ENCODE results near the gene GNAI1. TPM values are rescaled to one million over a fixed set of nuclear protein-coding genes. Genes with fewer than 3 reads are reported as not detected.

The GNAI1 gene
- total RNA-seq, 1 experiment from 2014 or later, result 19.8 TPM

- no peak overlapping the region for H3K4me3 ChIP-seq (ENCODE audit: low read depth, low read length, poor library complexity, severe bottlenecking)
- H3K4me1 ChIP-seq (ENCODE audit: insufficient read depth, low read length, poor library complexity, severe bottlenecking), result no peaks in the 10 kb centered on the region
- ChIA-PET CTCF (no interaction called here), POLR2A (ENCODE audit: low non-redundant PET) (no interaction called here)
- H3K9me3 ChIP-seq (ENCODE audit: low read depth, low read length, poor library complexity, severe bottlenecking), result no peaks in the 10 kb centered on the region
- intact Hi-C loops (cut with micrococcal nuclease; ENCODE audit: unreplicated experiment), result no loop called here
- no peak for TF ChIP-seq CTCF (conservative IDR thresholded peaks at IDR 0.05; ENCODE audit: low read depth, low read length)
- no peak for TF ChIP-seq EZH2 (IDR thresholded peaks at IDR 0.05; ENCODE audit: borderline replicate concordance, low read depth, low read length, poor library complexity, severe bottlenecking)
- no peaks in the 10 kb centered on the region for H3K36me3 ChIP-seq (ENCODE audit: insufficient read depth, low read length, poor library complexity, severe bottlenecking)
- BruUV-seq (replicated peaks), result no TSS peak
- no peak for DNase-seq (ENCODE audit: low spot score)
- no peak overlapping the region for H3K27ac ChIP-seq (ENCODE audit: low read depth, low read length, poor library complexity, severe bottlenecking)
- H3K27me3 ChIP-seq (replicated peaks; ENCODE audit: insufficient read depth, low read depth, low read length, poor library complexity), result no peaks in the 10 kb centered on the region
Observed at GRCh38 chr7:80240265-80241025, 105.8 kb downstream of the GNAI1 start.

GRCh38 chr7:80241671-80242070 lies 107.0 kb downstream of the GNAI1 start:
- H3K27me3 ChIP-seq (replicated peaks; ENCODE audit: insufficient read depth, low read depth, low read length, poor library complexity), result no peaks in the 10 kb centered on the region
- H3K36me3 ChIP-seq (ENCODE audit: insufficient read depth, low read length, poor library complexity, severe bottlenecking), result no peaks in the 10 kb centered on the region
- intact Hi-C loops (cut with micrococcal nuclease; ENCODE audit: unreplicated experiment), result no loop called here
- H3K4me3 ChIP-seq (ENCODE audit: low read depth, low read length, poor library complexity, severe bottlenecking), result no peak overlapping the region
- DNase-seq (ENCODE audit: low spot score), result no peak
- no peaks in the 10 kb centered on the region for H3K9me3 ChIP-seq (ENCODE audit: low read depth, low read length, poor library complexity, severe bottlenecking)
- TF ChIP-seq EZH2 (IDR thresholded peaks at IDR 0.05; ENCODE audit: borderline replicate concordance, low read depth, low read length, poor library complexity, severe bottlenecking), result no peak
- no peak for TF ChIP-seq CTCF (conservative IDR thresholded peaks at IDR 0.05; ENCODE audit: low read depth, low read length)
- BruUV-seq (replicated peaks), result no TSS peak
- no peak overlapping the region for H3K27ac ChIP-seq (ENCODE audit: low read depth, low read length, poor library complexity, severe bottlenecking)
- H3K4me1 ChIP-seq (ENCODE audit: insufficient read depth, low read length, poor library complexity, severe bottlenecking), result no peaks in the 10 kb centered on the region
- POLR2A ChIA-PET (ENCODE audit: low non-redundant PET), result no interaction called here
- CTCF ChIA-PET, result no interaction called here

- no peak overlapping the region for H3K4me3 ChIP-seq (ENCODE audit: low read depth, low read length, poor library complexity, severe bottlenecking)
- ChIA-PET CTCF (no interaction called here), POLR2A (ENCODE audit: low non-redundant PET) (no interaction called here)
- H3K4me1 ChIP-seq (ENCODE audit: insufficient read depth, low read length, poor library complexity, severe bottlenecking), result no peaks in the 10 kb centered on the region
- no peaks in the 10 kb centered on the region for H3K9me3 ChIP-seq (ENCODE audit: low read depth, low read length, poor library complexity, severe bottlenecking)
- no peaks in the 10 kb centered on the region for H3K27me3 ChIP-seq (replicated peaks; ENCODE audit: insufficient read depth, low read depth, low read length, poor library complexity)
- no peaks in the 10 kb centered on the region for H3K36me3 ChIP-seq (ENCODE audit: insufficient read depth, low read length, poor library complexity, severe bottlenecking)
- H3K27ac ChIP-seq (ENCODE audit: low read depth, low read length, poor library complexity, severe bottlenecking), result no peak overlapping the region
- no peak for DNase-seq (ENCODE audit: low spot score)
- TF ChIP-seq EZH2 (IDR thresholded peaks at IDR 0.05; ENCODE audit: borderline replicate concordance, low read depth, low read length, poor library complexity, severe bottlenecking) (no peak), CTCF (conservative IDR thresholded peaks at IDR 0.05; ENCODE audit: low read depth, low read length) (no peak)
- BruUV-seq (replicated peaks), result no TSS peak
- intact Hi-C loops (cut with micrococcal nuclease; ENCODE audit: unreplicated experiment), result no loop called here
Observed at GRCh38 chr7:80243425-80243824, 108.8 kb downstream of the GNAI1 start.

Measured in A673 (cell line).